SK-N-SH (cell line): ENCODE measurements around the gene LRRC59. TPM values are rescaled to one million over a fixed set of nuclear protein-coding genes. Genes with fewer than 3 reads are reported as not detected.
"Not testable (repeated sequence)": the region's sequence is repeated elsewhere in the genome, so short reads cannot be mapped to it uniquely, and the experiment has no call there.

ENCODE experiments used
- CTCF ChIA-PET: fragments of 300-600, 350-600 bp; formaldehyde crosslinking; extraction: SDS; loops from one replicate; lab custom pipeline; 2021; lab: Yijun Ruan, JAX
- POLR2A ChIA-PET: fragments of 350-600 bp; sonication (Branson Sonifier 250); formaldehyde crosslinking; extraction: SDS; loops from one replicate; lab custom pipeline; 2020; ENCODE audit warnings: antibody characterized with exemption, inconsistent platforms; lab: Yijun Ruan, JAX
- DNase-seq: peaks from one replicate; pipeline ENCODE4 v3.0.0; 2012
- H2AFZ ChIP-seq: fragments of 200-600 bp; sonication (generic); 2 replicates; pipeline ENCODE4 v1.8.1; 2016; ENCODE audit warnings: antibody characterized with exemption, mild to moderate bottlenecking, low read depth
- H3F3A ChIP-seq: fragments of 200-600 bp; sonication (generic); replicated peaks from 2 replicates; pipeline ENCODE3; 2016; ENCODE audit warnings: antibody characterized with exemption, mild to moderate bottlenecking; ENCODE audit not compliant: insufficient read depth
- H3K27ac ChIP-seq, 2 experiments: fragments of 200-500 bp in 1 of 2; fragments of 200-600 bp in 1 of 2; sonication (Bioruptor generic) in 1 of 2; sonication (generic), shearing (Covaris generic) in 1 of 2; 2 replicates each; pipeline versions ENCODE4 v1.5.1 to v1.6.1; 2014 to 2016; ENCODE audit warnings: low read depth in 2 of 2, inconsistent platforms in 1 of 2, low read length in 1 of 2, mild to moderate bottlenecking in 1 of 2, mixed read lengths in 1 of 2
- H3K27me3 ChIP-seq: fragments of 200-600 bp; sonication (generic), shearing (Covaris generic); 2 replicates; pipeline ENCODE4 v1.6.1; 2016; ENCODE audit warnings: mixed run types; ENCODE audit not compliant: insufficient read depth
- H3K36me3 ChIP-seq, 2 experiments: fragments of 200-500 bp in 1 of 2; fragments of 200-600 bp in 1 of 2; sonication (Bioruptor generic) in 1 of 2; sonication (generic) in 1 of 2; replicated peaks in 1 of 2; 2 replicates each; pipeline versions ENCODE3 to v1.5.1; 2014 to 2016; ENCODE audit warnings: low read length in 1 of 2, mild to moderate bottlenecking in 1 of 2; ENCODE audit not compliant: insufficient read depth in 2 of 2, control insufficient read depth in 1 of 2
- H3K4me1 ChIP-seq, 2 experiments: fragments of 200-500 bp in 1 of 2; fragments of 200-600 bp in 1 of 2; sonication (Bioruptor generic) in 1 of 2; sonication (generic), shearing (Covaris generic) in 1 of 2; 2 replicates each; pipeline versions ENCODE4 v1.5.1 to v1.6.1; 2014 to 2016; ENCODE audit warnings: low read depth in 1 of 2, low read length in 1 of 2, mixed run types in 1 of 2; ENCODE audit not compliant: insufficient read depth in 2 of 2, control insufficient read depth in 1 of 2
- H3K4me2 ChIP-seq: fragments of 200-600 bp; sonication (generic), shearing (Covaris generic); 2 replicates; pipeline ENCODE4 v1.6.1; 2017; ENCODE audit warnings: mixed run types
- H3K4me3 ChIP-seq, 2 experiments: fragments of 200-500 bp in 1 of 2; fragments of 200-600 bp in 1 of 2; sonication (Bioruptor generic) in 1 of 2; sonication (generic), shearing (Covaris generic) in 1 of 2; 2 replicates each; pipeline versions ENCODE4 v1.5.1 to v1.8.1; 2014 to 2016; ENCODE audit warnings: low read depth in 2 of 2, inconsistent platforms in 1 of 2, low read length in 1 of 2, mild to moderate bottlenecking in 1 of 2, mixed read lengths in 1 of 2, moderate library complexity in 1 of 2
- H3K79me2 ChIP-seq: fragments of 200-600 bp; sonication (generic); 2 replicates; pipeline ENCODE4 v1.8.1; 2017; ENCODE audit warnings: mild to moderate bottlenecking; ENCODE audit not compliant: insufficient read depth
- H3K9ac ChIP-seq: fragments of 200-600 bp; sonication (generic); 2 replicates; pipeline ENCODE4 v1.6.1; 2017; ENCODE audit warnings: mixed run types
- H3K9me2 ChIP-seq: fragments of 200-600 bp; sonication (generic); 2 replicates; pipeline ENCODE4 v1.6.1; 2017; ENCODE audit warnings: mixed run types
- H3K9me3 ChIP-seq: fragments of 200-600 bp; sonication (generic); 2 replicates; pipeline ENCODE4 v1.6.1; 2017; ENCODE audit warnings: mixed run types, mild to moderate bottlenecking, moderate library complexity
- H4K20me1 ChIP-seq: fragments of 200-600 bp; sonication (generic); 2 replicates; pipeline ENCODE4 v1.6.1; 2017; ENCODE audit warnings: mild to moderate bottlenecking, mixed run types; ENCODE audit not compliant: insufficient read depth
- EZH2phosphoT487 ChIP-seq: fragments of 200-600 bp; sonication (generic); IDR thresholded peaks from 2 replicates; pipeline ENCODE4 v1.6.1; 2017; ENCODE audit warnings: low read depth, mixed run types, mild to moderate bottlenecking, antibody characterized with exemption, moderate library complexity, borderline replicate concordance
- FOSL2 ChIP-seq: IDR thresholded peaks from 2 replicates; pipeline ENCODE4 v1.4.0; 2012; ENCODE audit warnings: low read depth, mild to moderate bottlenecking, moderate library complexity, borderline replicate concordance
- FOXJ3 ChIP-seq: sonication (generic); formaldehyde crosslinking; IDR thresholded peaks from 2 replicates; pipeline ENCODE4 v1.5.1; 2020; ENCODE audit warnings: mild to moderate bottlenecking, missing genetic modification reagents
- GATA2 ChIP-seq: sonication (generic); formaldehyde crosslinking; IDR thresholded peaks from 2 replicates; pipeline ENCODE4 v1.5.0; 2020; ENCODE audit warnings: mild to moderate bottlenecking, missing genetic modification reagents
- IRF3 ChIP-seq: fragments of 150-350 bp; IDR thresholded peaks from 2 replicates; pipeline ENCODE4 v1.6.1; 2016; ENCODE audit warnings: mild to moderate bottlenecking, low read depth, low read length
- MAX ChIP-seq: IDR thresholded peaks from 2 replicates; pipeline ENCODE4 v1.4.0; 2012; ENCODE audit warnings: low read depth
- MXI1 ChIP-seq: IDR thresholded peaks from 2 replicates; pipeline ENCODE4 v1.6.1; 2012; ENCODE audit warnings: mild to moderate bottlenecking, low read depth, low read length, improper control_type of control experiment
- NFIC ChIP-seq: IDR thresholded peaks from 2 replicates; pipeline ENCODE4 v1.4.0; 2012; ENCODE audit warnings: borderline replicate concordance
- NRF1 ChIP-seq: IDR thresholded peaks from 2 replicates; pipeline ENCODE4 v1.6.1; 2012; ENCODE audit warnings: low read depth, mild to moderate bottlenecking, low read length
- RAD21 ChIP-seq: IDR thresholded peaks from 2 replicates; pipeline ENCODE4 v1.6.1; 2012; ENCODE audit warnings: mild to moderate bottlenecking, low read length
- RCOR1 ChIP-seq: fragments of 150-350 bp; IDR thresholded peaks from 2 replicates; pipeline ENCODE4 v1.6.1; 2017; ENCODE audit warnings: antibody characterized with exemption, low read length
- SIN3A ChIP-seq: IDR thresholded peaks from 2 replicates; pipeline ENCODE4 v1.6.1; 2012; ENCODE audit warnings: low read depth, mild to moderate bottlenecking, low read length, moderate library complexity, borderline replicate concordance
- TAF1 ChIP-seq: IDR thresholded peaks from 2 replicates; pipeline ENCODE4 v1.6.1; 2012; ENCODE audit warnings: low read depth, mild to moderate bottlenecking, low read length, moderate library complexity, borderline replicate concordance
- TCF12 ChIP-seq: IDR thresholded peaks from 2 replicates; pipeline ENCODE4 v1.4.0; 2012
- USF1 ChIP-seq: IDR thresholded peaks from 2 replicates; pipeline ENCODE4 v1.4.0; 2012; ENCODE audit warnings: low read depth, borderline replicate concordance
- YY1 ChIP-seq: IDR thresholded peaks from 2 replicates; pipeline ENCODE4 v1.4.0; 2012; ENCODE audit warnings: low read depth, mild to moderate bottlenecking
- WGBS: methylation state at CpG from one replicate; pipeline ENCODE4 v1.1.6; 2017; ENCODE audit warnings: low lambda C conversion rate; 5-methylcytosine and 5-hydroxymethylcytosine counted together
- polyA plus RNA-seq, 3 experiments: library from polyadenylated mRNA; depleted of rRNA; stranded (reverse); fragments of >200 nt; gene quantifications; 2 replicates each; pipeline ENCODE4 v1.2.3, GENCODE V29; 2012

Gene LRRC59
- polyA plus RNA-seq, 1 of the 3 experiments (the other 2 are of a cell fraction), result 137 TPM

GRCh38 chr17:50420419-50421112 is 23.2 kb upstream of the LRRC59 start:
- TF ChIP-seq FOXJ3 (CRISPR knock-in tag) (no peak), NRF1 (no peak), SIN3A (no peak), IRF3 (no peak), EZH2phosphoT487 (no peak), NFIC (no peak)

GRCh38 chr17:50419577-50419976 is 22.3 kb upstream of the LRRC59 start:
- H2AFZ ChIP-seq, H4K20me1 ChIP-seq, POLR2A ChIA-PET, H3K79me2 ChIP-seq, H3K27ac ChIP-seq, CTCF ChIA-PET, H3K9ac ChIP-seq, H3K9me3 ChIP-seq, H3K27me3 ChIP-seq, H3K36me3 ChIP-seq, H3K9me2 ChIP-seq, H3K4me1 ChIP-seq, DNase-seq, H3K4me3 ChIP-seq, H3K4me2 ChIP-seq: not testable (repeated sequence)
- 95% methylated on average over 10 of the region's 10 CpGs for WGBS
- H3F3A ChIP-seq, result peaks cover 26% of the 10 kb centered on the region

More at GRCh38 chr17:50420419-50421112, 23.2 kb upstream of the LRRC59 start:
- Histone ChIP-seq H3K36me3 (no peaks in the 10 kb centered on the region), H3K79me2 (peaks cover 8% of the 10 kb centered on the region; the same call in 1 of the 2 replicates), H3K27me3 (no peaks in the 10 kb centered on the region), H3K4me2 (no peak overlapping the region), H3K27ac (no peak overlapping the region), H3F3A (peaks cover 30% of the 10 kb centered on the region), H3K9me3 (no peaks in the 10 kb centered on the region), H3K9me2 (no peaks in the 10 kb centered on the region), H3K4me3 (no peak overlapping the region), H3K4me1 (peaks cover 7 to 19% of the 10 kb centered on the region in 2 experiments; a peak in 3 of 4 replicates), H3K9ac (no peak overlapping the region), H2AFZ (peak overlapping the region; percentile 77; the same call in 1 of the 2 replicates), H4K20me1 (no peaks in the 10 kb centered on the region)
- CTCF ChIA-PET, result interaction anchor here (1.1 to 1.7 kb wide), 3 partner anchors 10 to 59 kb away, joined by 5 to 8 read pairs (median 5); partner anchors contain the start of genes LRRC59 and RSAD1
- no peak for DNase-seq
- POLR2A ChIA-PET, result interaction anchor here (0.9 kb wide), 1 partner anchor 23 kb away, joined by 4 read pairs; no protein-coding TSS in a partner anchor
- WGBS, result 89% methylated on average over 6 of the region's 6 CpGs

- ChIA-PET POLR2A (no interaction called here), CTCF (interaction anchor here (0.6 kb wide), 1 partner anchor 10 kb away, joined by 4 read pairs; no protein-coding TSS in a partner anchor)
- no peaks in the 10 kb centered on the region for H3K9me2 ChIP-seq
- no peak for DNase-seq
- H4K20me1 ChIP-seq, result no peaks in the 10 kb centered on the region
- H3K9me3 ChIP-seq, result no peaks in the 10 kb centered on the region
- H3K27ac ChIP-seq, result no peak overlapping the region
- H3K79me2 ChIP-seq, result no peaks in the 10 kb centered on the region
- H3K4me2 ChIP-seq, result no peak overlapping the region
- no peaks in the 10 kb centered on the region for H3F3A ChIP-seq
- no peaks in the 10 kb centered on the region; the same call in 1 of the 2 replicates for H3K27me3 ChIP-seq
- no peak overlapping the region for H2AFZ ChIP-seq
- 61% methylated on average over 3 of the region's 3 CpGs for WGBS
- H3K4me3 ChIP-seq, result no peak overlapping the region
- no peak overlapping the region for H3K9ac ChIP-seq
- H3K36me3 ChIP-seq, result no peaks in the 10 kb centered on the region
- H3K4me1 ChIP-seq, result no peaks in the 10 kb centered on the region
- TF ChIP-seq USF1 (no peak), YY1 (no peak), TAF1 (no peak), NRF1 (no peak), FOXJ3 (CRISPR knock-in tag) (no peak), MAX (no peak), TCF12 (no peak), RAD21 (no peak), GATA2 (CRISPR knock-in tag) (no peak), IRF3 (no peak), MXI1 (no peak), RCOR1 (no peak), FOSL2 (no peak), NFIC (no peak)
Measured at GRCh38 chr17:50414808-50415207, 17.5 kb upstream of the LRRC59 start.
